ENCODE results near the gene SYNJ2. TPM values are rescaled to one million over a fixed set of nuclear protein-coding genes. Genes with fewer than 3 reads are reported as not detected.

Gene SYNJ2
- total RNA-seq, 2 experiments from 2014 or later = 32.2 to 32.3 TPM

DNA sequence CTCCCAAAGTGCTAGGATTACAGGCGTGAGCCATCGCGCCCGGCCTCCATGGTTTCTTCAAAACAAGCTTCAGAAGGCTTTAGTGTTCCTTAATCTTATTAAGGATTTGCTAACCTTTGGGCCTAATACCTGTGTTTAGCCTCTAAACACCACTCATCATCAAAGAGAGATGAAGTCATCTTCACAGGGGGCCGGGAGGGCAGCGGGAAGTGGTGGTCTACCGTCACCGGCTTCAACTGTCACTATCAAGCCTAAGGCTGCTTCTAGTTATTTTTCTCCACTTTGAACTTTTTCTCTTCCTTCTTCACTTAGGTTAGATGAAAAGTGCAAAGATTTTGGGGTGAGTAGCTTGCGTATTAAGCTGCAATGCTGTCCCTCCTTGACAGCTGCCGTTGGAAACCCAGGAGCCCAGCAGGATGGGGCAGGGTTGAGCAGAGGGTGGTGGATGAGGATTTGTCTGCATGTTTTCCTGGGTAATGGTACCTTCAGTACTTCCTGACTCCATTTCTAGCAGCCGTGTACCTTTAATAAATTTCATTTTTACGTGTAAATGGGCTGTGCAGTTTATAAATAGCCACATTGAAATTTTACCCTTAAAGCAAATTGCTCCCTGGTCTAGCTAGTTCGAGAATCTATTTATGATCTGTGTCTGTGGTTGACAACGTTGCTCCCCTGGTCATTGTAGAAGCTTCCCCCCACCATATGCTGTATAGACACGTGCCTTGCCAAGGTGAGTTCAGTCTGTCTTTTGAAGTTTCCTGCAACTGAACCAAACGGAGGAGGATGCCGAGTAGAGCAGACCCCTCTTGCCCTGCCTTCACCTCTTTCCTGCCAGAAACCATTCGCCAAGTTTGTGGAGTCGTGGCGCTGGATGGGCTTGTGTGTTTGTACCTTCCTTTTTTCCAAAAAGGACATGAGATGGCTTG, 64.8 kb downstream of the SYNJ2 start:
- DNase-seq = no peak
- Mint-ChIP-seq H3K4me3 (no peak overlapping the region), H3K27me3 (no peaks in the 10 kb centered on the region), H3K27ac (peak overlapping the region; percentile 14), H3K36me3 (peaks cover 36% of the 10 kb centered on the region), H3K9me3 (no peaks in the 10 kb centered on the region), H3K4me1 (ENCODE audit: low read depth) (peaks cover 16% of the 10 kb centered on the region)
- CTCF ChIA-PET = interaction anchor here (0.6 to 1.3 kb wide), 5 partner anchors 12 to 367 kb away, joined by 3 to 4 read pairs (median 3); no protein-coding TSS in a partner anchor
- intact Hi-C loops (cut with micrococcal nuclease) = loop anchor here (2.0 kb wide), 1 partner anchor 20 kb away; no protein-coding TSS in a partner anchor
- POLR2A ChIA-PET = interaction anchor here (0.5 to 2.0 kb wide), 2 partner anchors 17 to 20 kb away, joined by 3 to 10 read pairs; no protein-coding TSS in a partner anchor

GRCh38 chr6:158047127-158047518, 65.5 kb downstream of the SYNJ2 start:
- Mint-ChIP-seq H3K27me3 (no peaks in the 10 kb centered on the region), H3K9me3 (no peaks in the 10 kb centered on the region), H3K4me3 (no peak overlapping the region), H3K4me1 (ENCODE audit: low read depth) (peaks cover 15% of the 10 kb centered on the region), H3K27ac (peak overlapping the region; percentile 14), H3K36me3 (peaks cover 36% of the 10 kb centered on the region)
- peak; percentile 81 for DNase-seq
- intact Hi-C loops (cut with micrococcal nuclease) = loop anchor here (2.0 kb wide), 1 partner anchor 20 kb away; no protein-coding TSS in a partner anchor
- CTCF ChIA-PET = interaction anchor here (0.9 to 1.4 kb wide), 5 partner anchors 11 to 64 kb away, joined by 3 to 4 read pairs (median 4); no protein-coding TSS in a partner anchor
- POLR2A ChIA-PET = interaction anchor here (1.1 to 2.0 kb wide), 2 partner anchors 10 to 21 kb away, joined by 3 to 10 read pairs; no protein-coding TSS in a partner anchor

DNA sequence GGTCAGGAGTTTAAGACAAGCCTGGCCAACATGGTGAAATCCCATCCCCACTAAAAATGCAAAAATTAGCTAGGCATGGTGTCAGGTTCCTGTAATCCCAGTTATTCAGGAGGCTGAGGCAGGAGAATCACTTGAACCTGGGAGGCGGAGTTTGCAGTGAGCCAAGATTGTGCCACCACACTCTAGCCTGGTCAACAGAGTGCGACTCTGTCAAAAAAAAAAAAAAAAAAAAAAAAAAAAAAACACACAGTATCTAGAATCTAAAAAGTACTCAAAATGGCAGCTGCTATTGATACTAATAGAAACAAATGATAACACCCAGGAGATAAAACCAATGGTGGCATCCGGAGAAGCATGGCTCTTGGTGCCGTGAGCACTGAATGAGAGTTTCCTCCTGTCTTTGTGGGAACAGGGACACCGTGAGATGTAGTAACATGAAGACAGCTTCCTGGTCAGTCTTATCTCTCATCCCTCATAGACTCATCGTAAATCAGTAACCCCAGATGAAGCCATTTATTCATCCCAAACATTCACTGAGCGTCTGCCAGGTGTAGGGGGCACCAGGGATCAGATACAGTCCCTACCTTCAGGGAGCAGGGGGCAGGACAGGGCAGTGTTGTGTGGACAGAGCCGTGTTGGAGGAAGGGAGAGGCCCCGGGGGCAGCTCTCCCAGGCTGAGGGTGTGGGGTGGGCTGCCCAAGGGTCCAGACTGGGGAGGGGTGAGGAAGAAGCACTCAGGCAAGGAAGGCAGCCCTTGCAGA, 66.1 kb downstream of the SYNJ2 start:
- Mint-ChIP-seq H3K4me1 (ENCODE audit: low read depth) (peaks cover 15% of the 10 kb centered on the region), H3K4me3 (no peak overlapping the region), H3K9me3 (no peaks in the 10 kb centered on the region), H3K27me3 (no peaks in the 10 kb centered on the region), H3K27ac (no peak overlapping the region), H3K36me3 (peaks cover 34% of the 10 kb centered on the region)
- intact Hi-C loops (cut with micrococcal nuclease) = loop anchor here (2.0 kb wide), 1 partner anchor 21 kb away; no protein-coding TSS in a partner anchor
- DNase-seq = no peak
- ChIA-PET CTCF (interaction anchor here (1.2 to 1.5 kb wide), 5 partner anchors 11 to 26 kb away, joined by 3 to 7 read pairs (median 4); no protein-coding TSS in a partner anchor), POLR2A (interaction anchor here (1.1 to 2.0 kb wide), 2 partner anchors 9 to 21 kb away, joined by 3 to 10 read pairs; no protein-coding TSS in a partner anchor)

GRCh38 chr6:158048589-158048988, 66.9 kb downstream of the SYNJ2 start:
- DNase-seq = no peak
- H3K9me3 Mint-ChIP-seq = no peaks in the 10 kb centered on the region
- ChIA-PET CTCF (interaction anchor here (1.4 to 1.5 kb wide), 3 partner anchors 18 to 25 kb away, joined by 4 to 7 read pairs (median 4); no protein-coding TSS in a partner anchor), POLR2A (interaction anchor here (1.2 kb wide), 1 partner anchor 22 kb away, joined by 3 read pairs; no protein-coding TSS in a partner anchor)
- no peaks in the 10 kb centered on the region for H3K27me3 Mint-ChIP-seq
- no peak overlapping the region for H3K4me3 Mint-ChIP-seq
- H3K4me1 Mint-ChIP-seq (ENCODE audit: low read depth) = peaks cover 21% of the 10 kb centered on the region
- H3K27ac Mint-ChIP-seq = no peak overlapping the region
- intact Hi-C loops (cut with micrococcal nuclease) = no loop called here
- peaks cover 30% of the 10 kb centered on the region for H3K36me3 Mint-ChIP-seq

DNA sequence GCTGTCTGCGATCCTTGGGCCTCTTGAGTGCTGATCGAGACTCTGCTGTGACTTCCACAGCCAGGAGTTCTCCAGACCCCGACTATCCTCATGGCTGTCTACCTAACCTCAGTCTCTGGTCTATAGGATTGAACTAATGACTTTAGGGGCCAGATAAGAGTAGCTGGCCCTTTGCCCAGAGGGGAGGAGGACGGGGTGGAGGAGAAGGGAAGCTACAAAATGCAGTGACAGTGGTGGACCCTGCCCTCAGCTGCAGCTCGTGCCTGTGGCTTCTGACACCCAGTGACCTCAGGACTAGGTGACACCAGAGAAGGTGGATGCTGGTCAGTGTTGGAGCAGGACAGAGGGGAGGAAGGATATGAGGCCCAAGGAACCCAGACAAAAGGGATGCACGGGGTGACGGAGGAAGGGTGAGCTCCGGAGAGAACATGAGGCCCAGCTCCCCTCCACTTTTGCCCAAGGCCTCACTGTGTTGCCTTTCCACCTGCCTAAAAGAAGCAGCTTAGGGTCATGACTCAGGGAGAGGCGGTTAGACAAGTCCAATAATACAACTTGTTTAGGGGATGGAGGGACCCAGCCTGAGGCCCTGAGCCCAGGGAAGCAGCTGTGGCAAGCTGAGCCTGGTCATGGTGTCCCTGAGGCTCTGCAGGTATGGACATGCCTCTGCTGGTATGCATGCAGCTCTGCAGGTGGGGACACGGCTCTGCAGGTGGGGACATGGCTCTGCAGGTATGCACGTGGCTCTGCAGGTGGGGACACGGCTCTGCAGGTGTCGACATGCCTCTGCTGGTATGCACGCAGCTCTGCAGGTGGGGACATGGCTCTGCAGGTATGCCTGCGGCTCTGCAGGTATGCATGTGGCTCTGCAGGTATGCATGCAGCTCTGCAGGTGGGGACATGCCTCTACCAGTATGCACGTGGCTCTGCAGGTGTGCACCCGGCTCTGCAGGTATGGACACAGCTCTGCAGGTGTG, 67.7 kb downstream of the SYNJ2 start:
- H3K4me1 Mint-ChIP-seq (ENCODE audit: low read depth) = peaks cover 21% of the 10 kb centered on the region
- H3K36me3 Mint-ChIP-seq = peaks cover 26% of the 10 kb centered on the region
- no peak for DNase-seq
- no peak overlapping the region for H3K4me3 Mint-ChIP-seq
- intact Hi-C loops (cut with micrococcal nuclease) = no loop called here
- ChIA-PET POLR2A (interaction anchor here (1.2 kb wide), 1 partner anchor 23 kb away, joined by 3 read pairs; no protein-coding TSS in a partner anchor), CTCF (interaction anchor here (1.4 to 1.5 kb wide), 2 partner anchors 23 to 25 kb away, joined by 4 to 7 read pairs; no protein-coding TSS in a partner anchor)
- no peaks in the 10 kb centered on the region for H3K9me3 Mint-ChIP-seq
- H3K27ac Mint-ChIP-seq = no peak overlapping the region
- H3K27me3 Mint-ChIP-seq = no peaks in the 10 kb centered on the region

- H3K27ac Mint-ChIP-seq = no peak overlapping the region
- intact Hi-C loops (cut with micrococcal nuclease) = no loop called here
- no peaks in the 10 kb centered on the region for H3K27me3 Mint-ChIP-seq
- no peak for DNase-seq
- H3K4me3 Mint-ChIP-seq = no peak overlapping the region
- POLR2A ChIA-PET = no interaction called here
- H3K36me3 Mint-ChIP-seq = peaks cover 23% of the 10 kb centered on the region
- peaks cover 21% of the 10 kb centered on the region for H3K4me1 Mint-ChIP-seq (ENCODE audit: low read depth)
- CTCF ChIA-PET = no interaction called here
- no peaks in the 10 kb centered on the region for H3K9me3 Mint-ChIP-seq
Observed at GRCh38 chr6:158050107-158050735, 68.6 kb downstream of the SYNJ2 start.

DNA sequence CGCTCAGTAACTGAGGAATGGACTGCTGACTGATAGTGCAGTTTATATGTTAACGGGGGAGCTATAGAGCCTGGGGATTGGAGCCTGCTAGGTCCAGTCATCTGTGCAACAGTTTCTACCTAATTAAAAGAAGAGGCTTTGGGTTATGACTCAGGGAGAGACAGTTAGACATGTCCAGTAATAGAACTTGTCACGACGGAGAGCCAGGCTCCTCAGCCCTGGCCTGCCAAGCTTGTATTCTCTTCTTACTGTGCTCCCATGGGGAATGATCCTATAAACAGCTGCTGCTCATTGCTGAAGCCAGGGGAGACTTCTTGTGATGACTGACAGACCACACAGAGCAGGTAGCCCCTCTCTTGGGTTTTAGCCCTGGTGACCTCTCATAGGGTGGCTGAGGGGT, 69.3 kb downstream of the SYNJ2 start:
- peaks cover 21% of the 10 kb centered on the region for H3K4me1 Mint-ChIP-seq (ENCODE audit: low read depth)
- no peak overlapping the region for H3K4me3 Mint-ChIP-seq
- intact Hi-C loops (cut with micrococcal nuclease) = no loop called here
- peaks cover 17% of the 10 kb centered on the region for H3K36me3 Mint-ChIP-seq
- POLR2A ChIA-PET = no interaction called here
- H3K27ac Mint-ChIP-seq = no peak overlapping the region
- no peak for DNase-seq
- no peaks in the 10 kb centered on the region for H3K27me3 Mint-ChIP-seq
- CTCF ChIA-PET = no interaction called here
- no peaks in the 10 kb centered on the region for H3K9me3 Mint-ChIP-seq

DNA sequence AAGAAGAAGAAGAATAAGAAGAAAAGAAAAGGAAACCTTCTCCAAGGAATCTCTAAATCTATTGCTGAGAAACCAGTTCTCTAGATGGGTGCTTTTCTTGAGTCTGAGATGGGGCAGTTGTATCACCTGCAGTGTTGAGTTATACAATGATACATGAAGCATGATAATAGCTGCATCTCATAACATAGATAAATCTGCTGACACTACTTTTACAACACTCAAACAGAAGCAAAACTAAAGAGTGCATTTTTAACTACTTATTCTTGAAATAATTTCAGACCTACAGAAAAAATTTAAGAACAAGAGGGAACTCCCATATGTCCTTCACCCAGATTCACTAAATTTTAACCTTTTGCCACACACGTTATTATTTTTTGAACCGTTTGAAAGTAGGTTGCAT, 70.3 kb downstream of the SYNJ2 start:
- Mint-ChIP-seq H3K4me1 (ENCODE audit: low read depth) (peaks cover 21% of the 10 kb centered on the region), H3K9me3 (no peaks in the 10 kb centered on the region), H3K27me3 (no peaks in the 10 kb centered on the region), H3K4me3 (no peak overlapping the region), H3K36me3 (peaks cover 21% of the 10 kb centered on the region), H3K27ac (no peak overlapping the region)
- intact Hi-C loops (cut with micrococcal nuclease) = no loop called here
- DNase-seq = no peak
- POLR2A ChIA-PET = no interaction called here
- CTCF ChIA-PET = no interaction called here

GRCh38 chr6:158053377-158054313, 72.0 kb downstream of the SYNJ2 start:
- Mint-ChIP-seq H3K4me1 (ENCODE audit: low read depth) (peaks cover 31% of the 10 kb centered on the region), H3K27me3 (no peaks in the 10 kb centered on the region), H3K27ac (no peak overlapping the region), H3K9me3 (no peaks in the 10 kb centered on the region), H3K4me3 (no peak overlapping the region), H3K36me3 (peaks cover 16% of the 10 kb centered on the region)
- CTCF ChIA-PET = interaction anchor here (0.6 to 2.6 kb wide), 2 partner anchors 27 to 141 kb away, joined by 3 to 9 read pairs; no protein-coding TSS in a partner anchor
- POLR2A ChIA-PET = no interaction called here
- DNase-seq = no peak
- intact Hi-C loops (cut with micrococcal nuclease) = no loop called here

GRCh38 chr6:158056355-158056754, 74.7 kb downstream of the SYNJ2 start:
- Mint-ChIP-seq H3K4me3 (no peak overlapping the region), H3K27me3 (no peaks in the 10 kb centered on the region), H3K36me3 (peaks cover 6% of the 10 kb centered on the region), H3K4me1 (ENCODE audit: low read depth) (peaks cover 37% of the 10 kb centered on the region), H3K27ac (no peak overlapping the region), H3K9me3 (no peaks in the 10 kb centered on the region)
- intact Hi-C loops (cut with micrococcal nuclease) = loop anchor here (5.0 kb wide), 4 partner anchors 54 to 294 kb away; partner anchors contain the start of gene SYNJ2
- ChIA-PET CTCF (interaction anchor here (0.5 to 2.9 kb wide), 4 partner anchors 14 to 30 kb away, joined by 4 to 18 read pairs (median 8); no protein-coding TSS in a partner anchor), POLR2A (interaction anchor here (2.7 kb wide), 1 partner anchor 30 kb away, joined by 13 read pairs; no protein-coding TSS in a partner anchor)
- no peak for DNase-seq
